HepG2 (cell line): ENCODE results near the gene SRPRA.

Experiments
- CEBPB ChIP-seq: IDR thresholded peaks from 2 replicates; pipeline ENCODE4 v1.6.1; 2011; ENCODE audit warnings: low read depth, low read length, improper control_type of control experiment, borderline replicate concordance
- HCFC1 ChIP-seq: fragments of 150-350 bp; IDR thresholded peaks from 2 replicates; pipeline ENCODE4 v1.6.1; 2014; ENCODE audit warnings: low read depth, low read length
- HOMEZ ChIP-seq: IDR thresholded peaks from 2 replicates; pipeline ENCODE4 v1.6.1; 2016; ENCODE audit warnings: low read depth
- HOXA7 ChIP-seq: sonication (generic); formaldehyde crosslinking; IDR thresholded peaks from 2 replicates; pipeline ENCODE4 v1.8.1; 2022; ENCODE audit warnings: mild to moderate bottlenecking, missing genetic modification reagents, moderate library complexity
- ZNF225 ChIP-seq: sonication (generic); formaldehyde crosslinking; IDR thresholded peaks from 2 replicates; pipeline ENCODE4 v1.4.0; 2020; ENCODE audit warnings: mild to moderate bottlenecking, missing genetic modification reagents
- ZNF512 ChIP-seq: sonication (generic); formaldehyde crosslinking; IDR thresholded peaks from 2 replicates; pipeline ENCODE4 v1.4.0; 2020; ENCODE audit warnings: mild to moderate bottlenecking, missing genetic modification reagents

- TF ChIP-seq HOMEZ (no peak), CEBPB (no peak), HOXA7 (no peak), HCFC1 (no peak), ZNF512 (CRISPR knock-in tag) (no peak), ZNF225 (CRISPR knock-in tag) (no peak)
Measured at GRCh38 chr11:126312961-126313360, 44.3 kb upstream of the SRPRA start.
